ENCODE data around the gene ACAP1.
A peak's percentile ranks its signal among the peaks of the same experiment; 100 is the strongest.

ACAP1 gene

DNA sequence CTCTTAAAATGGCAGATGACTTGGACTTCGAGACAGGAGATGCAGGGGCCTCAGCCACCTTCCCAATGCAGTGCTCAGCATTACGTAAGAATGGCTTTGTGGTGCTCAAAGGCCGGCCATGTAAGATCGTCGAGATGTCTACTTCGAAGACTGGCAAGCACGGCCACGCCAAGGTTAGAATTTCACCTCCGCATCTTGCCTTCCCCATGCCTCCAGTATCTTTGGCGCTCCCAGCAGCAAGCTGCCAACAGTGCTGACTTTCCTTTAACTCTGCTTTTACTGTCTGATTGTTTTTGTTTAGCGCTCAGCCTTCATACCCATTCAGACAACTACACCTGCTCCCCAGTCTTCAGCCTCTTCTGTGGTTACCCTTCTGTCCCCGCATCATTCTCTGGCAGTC, 26.7 kb upstream of the ACAP1 start:
- no peak for DNase-seq (ENCODE audit: low spot score)

DNA sequence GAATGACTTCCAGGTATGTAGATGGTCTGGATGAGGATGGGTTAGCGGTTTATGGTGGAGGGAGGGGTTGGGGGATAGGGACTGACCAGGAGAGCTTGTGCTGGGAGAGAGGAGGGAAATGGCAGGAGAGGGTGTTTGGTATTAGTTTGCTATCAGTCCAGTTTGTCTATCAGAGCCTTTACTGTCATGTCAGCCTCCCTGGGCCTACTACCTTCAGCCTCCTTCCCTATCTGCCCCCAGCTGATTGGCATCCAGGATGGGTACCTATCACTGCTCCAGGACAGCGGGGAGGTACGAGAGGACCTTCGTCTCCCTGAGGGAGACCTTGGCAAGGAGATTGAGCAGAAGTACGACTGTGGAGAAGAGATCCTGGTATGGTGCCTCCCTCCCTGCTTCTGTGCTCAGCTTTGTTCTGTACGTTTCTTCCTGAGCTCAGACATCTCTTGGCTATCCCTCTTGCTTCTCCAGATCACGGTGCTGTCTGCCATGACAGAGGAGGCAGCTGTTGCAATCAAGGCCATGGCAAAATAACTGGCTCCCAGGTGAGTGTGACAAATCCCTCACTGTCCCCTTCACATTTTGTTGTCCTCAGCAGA, 25.1 kb upstream of the ACAP1 start:
- no peak for DNase-seq (ENCODE audit: low spot score)

DNA sequence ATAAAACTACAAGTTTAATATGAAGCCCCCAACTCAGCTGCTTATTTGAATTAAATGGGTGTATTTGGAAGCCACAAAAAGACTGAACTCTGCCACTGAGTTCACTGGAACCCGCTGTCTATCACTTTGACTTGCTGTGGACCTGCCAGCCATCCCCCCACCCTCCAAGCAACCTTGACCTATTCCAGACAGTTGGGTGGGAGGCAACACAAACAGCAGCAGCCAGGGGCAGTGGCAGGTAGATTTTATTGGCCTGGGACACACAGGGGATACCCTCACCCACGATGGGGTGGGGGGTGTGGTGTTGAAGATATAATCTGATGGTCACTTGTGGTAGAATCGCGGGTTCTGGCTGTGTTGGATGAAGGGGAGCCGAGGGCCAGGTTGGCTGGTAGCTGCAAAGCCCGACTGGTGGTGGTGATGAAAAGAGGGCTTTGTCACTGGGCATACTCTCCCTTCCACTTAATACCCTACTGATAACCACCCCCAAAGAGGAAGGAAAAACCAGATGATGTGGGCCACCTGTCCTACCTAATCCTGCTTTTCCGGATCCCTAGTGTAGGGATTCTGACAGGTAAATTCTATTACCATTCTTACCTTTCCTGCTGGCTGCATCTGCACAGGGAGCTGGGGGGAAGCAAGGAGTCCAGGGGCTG, 23.8 kb upstream of the ACAP1 start:
- DNase-seq (ENCODE audit: low spot score) = no peak

DNA sequence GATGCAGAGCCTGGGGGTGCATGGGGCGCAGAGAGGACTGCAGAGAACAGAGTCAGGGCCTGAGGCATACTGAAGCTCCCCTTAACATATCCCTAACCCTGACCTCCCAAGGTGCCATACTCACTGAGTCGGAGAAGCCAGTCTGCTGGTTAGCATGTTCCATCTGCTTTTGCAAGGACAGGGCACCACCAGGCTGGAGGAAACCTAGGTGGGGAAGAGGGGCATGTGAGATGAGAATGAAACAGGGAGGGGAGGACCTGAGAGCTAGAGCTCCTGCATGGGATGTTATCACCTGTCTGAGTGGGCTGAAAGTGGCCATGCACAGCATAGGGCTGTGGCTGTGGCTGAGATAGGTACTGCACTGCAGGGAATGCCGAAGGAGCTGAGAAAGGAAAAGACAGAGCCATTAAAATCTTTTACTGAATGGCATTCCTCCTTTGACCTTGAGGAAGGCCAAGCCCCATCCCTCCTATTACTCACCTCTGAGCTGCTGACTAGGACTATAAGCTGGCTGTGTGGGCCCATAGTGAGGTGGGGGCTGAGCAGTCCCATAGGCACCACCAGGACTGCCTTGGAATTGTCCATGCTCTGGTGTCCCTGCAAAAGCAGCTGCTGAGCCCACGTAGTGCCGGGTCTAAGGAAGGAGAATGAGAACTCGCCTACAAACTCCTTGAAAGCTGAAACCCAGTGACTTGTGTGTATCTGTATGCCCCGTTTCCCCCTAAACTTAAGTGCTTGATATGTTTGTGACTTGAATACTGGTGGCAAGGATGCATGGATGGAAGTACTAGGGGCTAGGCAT, 23.0 kb upstream of the ACAP1 start:
- no peak for DNase-seq (ENCODE audit: low spot score)

DNA sequence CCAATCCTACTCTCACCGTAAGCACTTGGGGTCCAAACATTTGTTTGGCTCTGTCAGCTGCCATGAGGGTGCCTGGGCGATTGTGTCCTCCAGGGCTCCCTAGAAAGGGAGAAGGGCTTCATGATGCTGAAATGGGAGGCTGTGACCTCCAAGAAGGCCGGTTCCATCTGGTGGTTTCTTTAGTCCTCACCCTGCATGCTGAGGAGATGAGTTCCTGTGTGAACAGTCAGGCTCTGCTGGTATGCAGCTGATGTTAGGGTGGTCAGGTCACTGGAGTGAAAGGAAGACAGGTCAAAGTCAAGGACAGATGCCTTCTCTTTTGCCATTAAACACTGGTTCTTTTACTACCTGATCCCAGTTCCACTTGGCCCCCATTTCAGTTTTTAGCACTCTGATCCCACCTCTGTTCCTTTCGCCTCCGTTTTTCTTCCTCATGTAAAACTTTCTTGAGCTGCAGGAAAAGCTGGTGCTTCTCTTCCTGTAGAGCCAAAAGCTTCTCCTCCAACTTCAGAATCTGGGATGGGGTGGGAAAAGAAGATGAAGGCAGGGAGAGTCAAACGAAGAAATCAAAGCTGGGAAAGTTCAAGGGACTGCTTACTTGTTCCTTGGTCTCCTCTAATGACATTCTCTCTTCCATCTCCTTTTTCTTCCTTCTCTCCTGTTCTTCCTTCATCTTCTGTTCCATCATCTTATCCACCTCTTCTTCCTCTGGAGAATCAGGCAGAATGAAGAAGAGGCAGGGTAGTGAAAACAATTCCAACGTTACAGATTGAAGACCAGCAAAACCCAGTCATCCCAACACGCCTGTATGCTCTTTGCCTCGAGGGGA, 22.2 kb upstream of the ACAP1 start:
- DNase-seq (ENCODE audit: low spot score) = no peak

DNA sequence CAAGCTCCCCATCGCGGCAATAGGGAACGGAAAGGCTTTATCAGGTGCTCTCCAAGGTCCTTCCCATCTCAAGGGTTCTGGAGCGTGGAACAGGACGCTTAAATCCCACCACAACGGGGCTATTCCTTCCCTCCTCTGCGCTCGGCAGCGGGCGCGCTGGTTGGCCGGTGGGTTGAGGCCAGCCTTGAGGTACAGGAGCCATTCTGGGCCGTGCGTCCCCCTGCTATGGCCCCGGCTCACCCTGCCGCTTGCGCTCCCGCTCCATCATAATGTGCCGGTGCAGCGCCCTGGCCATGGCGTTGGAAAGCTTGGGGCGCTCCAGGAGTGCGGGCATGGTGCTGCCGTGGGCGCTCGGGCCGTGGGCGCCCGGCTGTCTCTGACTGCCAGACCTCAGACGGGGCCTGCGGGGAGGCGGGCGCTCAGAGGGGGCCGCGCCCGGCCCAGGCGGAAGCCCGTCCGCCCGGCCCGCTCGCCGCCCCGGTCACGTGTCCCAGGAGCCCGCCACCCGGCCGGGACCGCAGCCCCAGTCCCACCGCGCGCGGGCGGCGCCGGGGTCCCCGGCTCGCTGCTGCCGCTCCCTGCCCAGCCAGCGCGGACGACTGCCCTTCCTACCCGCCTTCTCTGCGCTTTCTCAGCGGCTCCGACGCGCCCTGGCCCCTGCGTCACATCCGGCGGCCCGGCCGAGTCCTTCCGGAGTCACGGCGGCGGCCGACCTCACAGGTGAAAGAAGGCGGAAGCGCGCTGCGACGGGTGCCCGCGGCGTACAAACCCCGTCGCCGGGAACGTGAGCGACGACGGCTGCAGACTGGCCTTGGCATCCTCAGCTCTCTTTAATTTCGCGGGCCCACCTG, 21.4 kb upstream of the ACAP1 start, which contains the start of gene GPS2:
GPS2 (minus strand) TSS at position 642 of the 851 bp plus-strand sequence; CDS start at position 334, 308 bp downstream.
- DNase-seq (ENCODE audit: low spot score) = peak; percentile 91

DNA sequence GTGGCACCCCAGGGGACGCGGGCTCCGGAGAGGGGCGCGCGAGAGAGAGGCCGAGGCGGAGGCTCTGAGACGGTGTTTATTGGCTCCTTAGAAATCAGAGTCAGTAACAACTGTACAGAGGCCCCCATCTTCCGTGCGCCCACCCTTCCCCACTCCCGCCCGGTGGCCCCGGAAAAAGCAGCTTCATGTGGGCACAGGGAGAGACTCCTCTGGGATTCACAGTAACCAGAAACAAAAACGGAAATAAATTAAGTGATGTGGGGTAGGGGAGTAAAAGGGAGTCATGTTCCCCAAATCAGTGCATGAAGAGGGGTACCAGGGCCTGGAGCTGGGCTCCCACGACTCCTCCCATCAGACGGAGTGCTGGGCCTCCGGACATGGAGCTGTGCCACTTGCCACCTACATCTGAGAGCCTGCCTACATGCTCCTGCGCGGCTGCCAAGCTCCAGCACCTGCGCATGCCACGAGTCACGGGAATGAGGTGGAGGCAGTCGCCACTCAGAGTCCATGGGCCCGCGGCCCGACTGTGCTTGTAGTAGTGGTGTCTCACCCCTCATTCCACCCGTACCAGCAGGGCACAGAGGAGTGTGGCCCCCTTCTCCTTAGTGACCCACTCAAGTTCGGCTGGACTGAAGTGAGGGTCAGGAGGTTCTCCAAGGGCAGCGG, 20.6 kb upstream of the ACAP1 start:
- no peak for DNase-seq (ENCODE audit: low spot score)

DNA sequence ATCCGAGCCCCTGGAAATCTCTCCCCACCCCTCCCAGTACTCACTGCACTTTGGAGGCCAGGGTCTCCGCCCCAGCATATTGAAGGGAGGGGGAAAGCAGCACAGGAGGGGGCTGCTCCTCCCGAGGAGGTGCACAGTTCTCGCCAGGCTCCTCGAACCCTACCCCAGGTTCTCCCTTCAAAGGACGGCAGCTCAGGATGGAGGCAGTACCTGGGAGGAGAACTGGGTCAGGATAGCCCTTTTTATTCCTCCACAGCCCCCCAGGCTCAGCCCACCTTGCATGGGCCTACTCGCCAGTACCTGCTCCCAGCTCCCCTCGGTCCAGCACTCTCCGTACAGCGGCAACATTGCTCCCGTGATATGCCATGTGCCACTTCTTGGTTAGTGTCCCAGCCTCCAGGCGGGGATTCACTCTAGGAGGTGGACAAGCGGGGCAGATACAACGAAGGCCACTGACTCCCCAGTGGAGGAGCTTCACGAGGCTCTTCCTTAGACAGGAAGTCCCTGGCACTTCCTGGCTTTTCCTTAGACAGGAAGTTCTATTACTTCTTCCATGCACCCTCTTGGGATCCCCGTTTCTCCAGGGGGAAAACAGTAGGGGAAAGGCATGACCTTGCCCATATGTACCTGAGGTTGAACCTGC, 19.0 kb upstream of the ACAP1 start:
- no peak for DNase-seq (ENCODE audit: low spot score)

DNA sequence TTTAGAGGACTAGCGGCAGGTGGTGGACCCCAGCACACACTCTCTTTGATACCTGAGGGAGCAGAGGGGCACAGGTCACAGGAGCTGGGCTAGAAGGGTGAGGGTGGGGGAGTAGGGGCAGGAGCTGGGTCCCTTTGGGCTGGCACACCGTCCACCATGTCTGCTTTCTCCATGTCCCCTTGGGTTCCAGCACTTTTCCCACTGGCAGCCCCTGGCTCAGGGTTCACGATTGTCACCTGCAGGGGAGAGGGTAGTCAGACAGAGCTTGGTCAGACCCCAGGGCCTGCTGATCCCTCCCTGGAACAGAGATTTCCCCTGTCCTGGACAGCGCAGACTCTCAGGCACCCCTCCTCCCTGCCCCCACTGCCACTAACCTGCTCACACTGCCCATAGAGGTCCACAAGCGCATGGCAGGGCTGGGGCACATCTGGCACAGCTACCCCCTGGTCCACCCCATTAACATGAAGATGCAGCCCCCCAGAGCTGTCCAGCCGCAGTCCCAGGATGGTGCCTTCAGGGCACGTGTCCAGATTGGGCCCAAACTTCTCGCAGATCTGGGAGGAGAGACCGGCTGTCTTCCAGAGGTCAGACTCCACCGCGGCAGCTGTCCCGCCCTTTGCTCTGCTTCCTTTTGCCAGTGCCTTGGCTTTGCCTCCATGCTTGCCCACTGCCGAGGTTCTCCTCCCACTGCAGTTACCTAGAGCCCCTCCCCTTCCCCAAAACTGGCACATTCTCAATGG, 18.0 kb upstream of the ACAP1 start:
- no peak for DNase-seq (ENCODE audit: low spot score)

DNA sequence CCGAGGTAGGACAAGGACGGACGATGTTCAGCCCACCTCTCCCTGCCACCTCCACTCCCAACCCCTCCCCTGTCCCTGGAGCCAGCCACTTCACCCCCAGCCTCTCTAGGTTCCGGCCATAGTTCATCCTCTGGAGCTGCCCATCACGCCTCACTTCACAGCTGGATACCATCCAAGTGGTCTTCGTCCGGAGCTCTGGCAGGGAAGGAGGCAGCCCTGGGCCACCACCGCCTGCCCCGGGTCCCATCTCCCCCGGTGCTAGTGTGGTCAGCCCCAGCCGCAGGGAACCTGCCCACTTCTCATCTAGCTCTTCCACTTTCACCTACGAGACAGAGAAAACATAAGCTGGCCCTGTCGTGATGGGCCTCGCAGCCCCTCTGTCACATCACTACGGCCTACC, 14.9 kb upstream of the ACAP1 start:
- DNase-seq (ENCODE audit: low spot score) = no peak

DNA sequence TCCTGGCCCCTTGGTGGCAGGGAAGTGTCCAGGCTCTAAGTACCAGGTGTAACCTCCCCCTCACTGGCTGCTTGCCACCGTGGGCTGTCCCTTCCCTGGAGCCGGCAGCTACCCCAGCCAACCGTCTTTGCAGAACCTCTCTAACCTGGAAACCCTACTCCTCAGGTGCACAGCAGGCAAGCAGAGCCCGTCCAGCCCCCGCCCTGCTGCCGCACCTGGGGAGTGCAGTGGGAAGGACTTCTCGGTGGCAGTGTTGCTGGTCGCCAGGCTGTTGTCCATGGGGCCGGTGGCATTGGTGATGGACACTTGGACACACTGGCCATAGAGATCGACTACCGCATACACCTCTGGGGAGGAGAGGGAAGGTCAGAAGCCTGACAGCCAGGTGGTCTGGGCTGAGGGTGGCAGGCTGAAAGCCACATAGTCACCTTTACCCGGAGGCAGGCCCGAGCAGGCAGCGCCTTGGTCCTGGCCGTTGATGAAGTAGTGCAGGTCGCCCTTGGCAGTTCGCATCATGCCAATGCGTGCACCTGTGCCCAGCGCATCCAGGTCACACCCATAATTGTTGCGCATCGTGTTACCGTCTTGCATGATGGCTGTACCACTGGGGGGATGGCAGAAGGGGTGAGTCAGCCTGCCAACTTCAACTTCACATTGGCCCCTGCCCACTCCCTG, 13.7 kb upstream of the ACAP1 start:
- no peak for DNase-seq (ENCODE audit: low spot score)

DNA sequence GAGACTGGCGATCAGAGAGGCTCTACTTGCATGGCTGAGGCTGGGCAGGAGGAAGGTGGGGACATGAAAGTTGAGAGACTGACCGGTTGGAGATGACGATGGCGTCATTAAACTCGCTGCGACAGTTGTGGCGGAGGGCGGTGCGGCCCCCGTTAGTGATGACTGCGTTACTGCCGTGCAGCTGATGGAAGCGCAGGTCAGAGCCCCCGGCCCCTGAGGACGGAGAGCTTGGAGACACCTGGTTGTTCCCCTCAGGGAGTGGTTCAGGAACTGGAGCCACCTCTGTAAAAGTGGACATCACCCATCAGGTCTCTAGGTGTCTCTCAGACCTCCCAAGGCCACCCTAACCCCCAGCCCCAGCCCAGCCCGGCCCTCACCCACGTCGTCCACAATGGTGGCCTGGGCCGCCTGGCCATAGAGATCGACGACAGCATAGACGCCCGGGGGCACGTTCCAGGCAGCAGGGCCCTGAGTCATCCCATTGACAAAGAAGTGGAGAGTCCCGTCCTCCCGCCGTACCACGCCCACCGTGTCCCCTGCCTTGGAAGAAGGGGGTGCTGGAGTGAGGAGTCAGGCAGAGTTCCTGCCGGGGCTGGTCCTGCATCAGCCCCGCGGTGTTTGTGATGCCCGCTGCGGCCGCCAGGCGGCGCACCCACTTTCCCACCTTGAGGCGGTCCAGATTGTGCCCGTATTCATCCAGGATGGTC, 12.4 kb upstream of the ACAP1 start:
- DNase-seq (ENCODE audit: low spot score) = peak; percentile 61

DNA sequence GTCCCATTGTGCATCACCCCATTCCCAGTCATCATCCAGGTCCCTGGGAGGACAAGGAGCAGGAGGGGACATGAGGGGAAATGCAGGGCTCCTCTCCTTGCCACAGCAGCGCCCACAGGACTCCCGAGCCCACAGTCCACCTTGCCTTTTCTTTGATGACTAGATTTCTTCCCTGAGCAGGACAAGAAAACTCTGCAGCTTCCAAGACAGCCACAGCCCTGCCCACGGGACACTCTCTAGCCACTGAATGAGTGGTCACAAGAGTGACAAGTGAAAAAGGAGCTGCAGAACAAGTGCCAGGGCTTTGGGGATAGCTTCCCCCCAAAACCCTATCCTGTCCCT, 11.9 kb upstream of the ACAP1 start:
- no peak for DNase-seq (ENCODE audit: low spot score)

DNA sequence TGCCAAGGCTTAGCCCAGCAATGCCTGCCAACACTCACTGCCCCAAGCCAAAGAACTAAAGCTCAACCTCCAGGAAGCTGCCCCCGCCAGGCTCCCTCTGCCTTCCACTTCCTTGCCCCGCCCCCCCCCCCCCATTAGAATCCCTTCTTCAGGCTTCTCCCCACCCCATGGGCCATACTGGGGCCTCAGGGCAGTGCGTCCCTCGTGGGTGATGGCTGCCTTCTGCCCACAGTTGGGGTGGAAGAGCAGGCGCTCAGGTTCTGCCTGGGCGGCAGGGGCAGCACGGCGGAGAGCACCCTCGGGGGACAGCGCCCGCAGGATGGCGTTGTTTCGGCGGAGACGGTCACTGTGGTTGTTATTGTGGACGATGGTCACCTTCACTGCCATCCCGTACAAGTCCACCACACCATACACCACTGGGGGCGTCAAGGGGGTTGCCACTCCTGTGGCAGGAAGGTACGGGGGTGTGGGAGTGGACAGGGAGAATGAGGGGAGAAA, 11.2 kb upstream of the ACAP1 start:
- no peak for DNase-seq (ENCODE audit: low spot score)

DNA sequence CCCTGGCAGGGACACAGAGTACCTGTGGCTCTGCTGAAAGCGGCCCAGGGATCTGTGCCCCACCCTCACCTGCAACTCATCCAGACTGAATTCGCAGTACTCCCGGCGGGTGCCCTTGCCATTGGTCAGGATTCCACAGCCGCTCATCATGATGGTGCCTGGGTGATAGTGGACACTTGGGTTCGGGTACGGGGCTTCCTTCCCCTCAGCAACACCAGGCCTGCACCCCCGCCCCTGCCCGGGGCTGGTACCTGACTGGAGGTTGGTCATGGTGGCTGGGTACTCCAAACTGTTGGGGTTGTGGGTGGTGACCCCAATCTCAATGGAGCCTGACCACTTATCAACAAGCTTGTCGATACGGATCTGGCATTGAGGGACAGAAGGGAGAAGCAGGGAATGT, 10.1 kb upstream of the ACAP1 start:
- no peak for DNase-seq (ENCODE audit: low spot score)

DNA sequence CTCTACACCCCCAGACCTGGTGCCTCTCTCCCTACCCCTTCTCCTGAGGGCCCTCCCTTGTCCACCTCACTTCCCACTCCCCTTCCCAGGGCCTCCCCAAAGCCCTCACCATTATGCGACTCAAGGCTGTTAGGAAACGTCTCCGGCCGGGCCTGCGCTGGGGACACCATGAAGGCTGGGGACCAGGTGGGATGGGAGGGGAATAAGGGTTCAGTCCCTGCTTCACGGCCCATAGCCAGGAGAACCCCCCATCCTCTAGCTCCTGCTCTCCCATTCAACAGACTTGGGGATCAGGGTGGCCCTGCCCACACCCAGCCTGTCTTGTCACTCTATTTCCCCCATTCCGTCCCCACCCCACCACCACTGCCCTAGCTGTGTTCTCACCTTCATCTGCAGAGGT, 9.3 kb upstream of the ACAP1 start:
- no peak for DNase-seq (ENCODE audit: low spot score)

DNA sequence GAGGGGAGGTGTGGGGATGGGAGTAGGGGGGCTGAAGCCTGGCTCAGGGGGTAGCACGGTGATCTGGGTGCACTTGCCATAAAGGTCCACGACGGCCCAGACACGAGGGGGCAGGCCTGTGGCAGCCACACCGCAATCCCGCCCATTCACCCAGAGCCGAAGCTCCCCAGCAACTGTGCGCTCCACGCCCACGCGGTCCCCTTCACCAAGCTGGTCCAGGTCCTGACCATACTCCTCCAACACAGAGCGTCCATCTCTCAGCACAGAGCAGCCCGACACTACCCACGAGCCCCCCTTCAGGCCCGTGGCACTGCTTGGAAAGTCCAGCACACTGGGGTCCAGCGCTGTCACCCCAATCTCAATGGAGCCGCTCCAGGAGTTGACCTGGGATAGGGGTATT, 8.8 kb upstream of the ACAP1 start:
- no peak for DNase-seq (ENCODE audit: low spot score)

DNA sequence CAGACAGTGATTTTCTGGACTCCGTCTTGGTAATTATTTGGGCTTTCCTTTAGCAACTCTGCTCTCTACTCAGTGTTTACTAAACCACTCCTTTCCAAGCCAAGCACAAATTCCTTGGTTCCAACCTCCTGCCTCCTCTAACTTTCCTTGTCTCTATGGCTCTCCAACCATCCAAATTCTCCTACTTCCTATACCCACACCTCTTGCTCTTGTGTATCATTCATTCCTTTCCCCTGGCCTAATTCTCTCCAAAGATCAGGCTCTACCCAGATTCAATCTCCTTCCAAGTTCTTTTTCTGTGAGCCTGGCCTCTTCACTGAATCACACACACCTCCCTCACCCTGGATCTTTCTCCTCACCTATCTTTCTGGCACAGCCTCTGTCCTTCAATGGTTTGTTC, 8.3 kb upstream of the ACAP1 start:
- no peak for DNase-seq (ENCODE audit: low spot score)
